Heart right ventricle (tissue), 16 donors: ENCODE results near the gene CES3. TPM values are rescaled to one million over a fixed set of nuclear protein-coding genes. Genes with fewer than 3 reads are reported as not detected.

Experiments used
- ATAC-seq, 8 donors: fragments of 200-7000 bp; cut with Tn5 transposase; one replicate each; pipeline ENCODE4 v1.9.1; 2020; ENCODE audit warnings: mild to moderate bottlenecking in 8 of 8, moderate library complexity in 8 of 8, moderate number of reproducible peaks in 1 of 8
- DNase-seq, 2 donors: peaks; one replicate each; pipeline ENCODE4 v3.0.0-alpha.2; 2020
- H3K27ac ChIP-seq, 10 donors: fragments of 200-600 bp; sonication (generic) in 2 of 10; one replicate each; pipeline versions ENCODE4 v1.5.0 to v1.8.0; 2020 to 2022; ENCODE audit warnings: mild to moderate bottlenecking in 3 of 10
- H3K27me3 ChIP-seq, 7 donors: fragments of 200-600 bp; one replicate each; pipeline ENCODE4 v1.8.0; 2021 to 2022; ENCODE audit warnings: mild to moderate bottlenecking in 2 of 7
- H3K36me3 ChIP-seq, 9 donors: fragments of 200-600 bp; sonication (generic) in 1 of 9; one replicate each; pipeline versions ENCODE4 v1.5.0 to v1.8.0; 2020 to 2022; ENCODE audit warnings: mild to moderate bottlenecking in 2 of 9
- H3K4me1 ChIP-seq, 9 donors: fragments of 200-600 bp; sonication (generic) in 1 of 9; one replicate each; pipeline versions ENCODE4 v1.5.0 to v1.8.0; 2020 to 2022; ENCODE audit warnings: mild to moderate bottlenecking in 4 of 9
- H3K4me3 ChIP-seq, 10 donors: fragments of 200-600 bp; sonication (generic) in 2 of 10; one replicate each; pipeline versions ENCODE4 v1.5.0 to v1.8.0; 2020 to 2022; ENCODE audit warnings: mild to moderate bottlenecking in 7 of 10, moderate library complexity in 2 of 10
- H3K9me3 ChIP-seq, 11 donors: fragments of 200-600 bp in 10 of 11; sonication (generic) in 2 of 11; one replicate each; pipeline versions ENCODE4 v1.5.0 to v1.8.0; 2013 to 2022; ENCODE audit warnings: mild to moderate bottlenecking in 2 of 11, control low read depth in 1 of 11, moderate library complexity in 1 of 11
- whole genome bisulfite sequencing, 2 donors: extraction: QIAGEN DNeasy Blood & Tissue Kit; methylation state at CpG; one replicate each; pipeline ENCODE4 v1.1.7; 2013; ENCODE audit warnings: inconsistent platforms in 1 of 2; 5-methylcytosine and 5-hydroxymethylcytosine counted together
- intact Hi-C, 10 donors: fragments of 100-400 bp; cut with DNase I; formaldehyde crosslinking; loops; one replicate each; pipeline versions ENCODE4 v1.11.1 to v1.14.2; 2022
- polyA plus RNA-seq, 2 donors: library from polyadenylated mRNA; stranded (reverse); fragments of 200-250 nt; gene quantifications; one replicate each; pipeline ENCODE4 v1.2.3, GENCODE V29; 2013
- total RNA-seq, 10 donors: library from RNA; stranded (reverse); fragmentation: NEBNext Ultra II Directional in 3 of 10; extraction: Animal tissue kit (Norgen Biotek cat#: 25700) in 3 of 10; gene quantifications; one replicate each; pipeline versions ENCODE4 v1.2.1 to v1.2.4, GENCODE V29; 2021 to 2023
- TF ChIP-seq, protein P1 (sequence below), 9 donors: fragments of 200-600 bp; sonication (generic) in 2 of 9; IDR thresholded peaks; one replicate each; pipeline versions ENCODE4 v1.5.0 to v1.8.0; 2021 to 2022; ENCODE audit warnings: antibody characterized with exemption in 9 of 9, mild to moderate bottlenecking in 5 of 9, moderate library complexity in 1 of 9
- donor health status: Arrhythmogenic right ventricular cardiomyopathy.
- donor health status: ischemic (EF 13 %, LVEDD 7.1; RV severe dilation, severe dysfunction).
- donor health status: healthy with polysubstance abuse.
- donor health status: DM: no; HTN: yes; CAD: no.
- donor health status: DM: no; HTN: no; CAD: no.
- donor health status: ischemic (EF 25% LVEDD 6.9; RV normal size, moderate dysfunction).
- donor health status: ischemic (EF 25% LVEDD 5.7; RV mildly dilated, moderate dysfunction).
- donor health status: healthy.
- donor health status: DM: yes; HTN: yes; CAD: no.
- donor health status: Ischemic cardiomyopathy.
- donor health status: ischemic (EF 35%, LVEDD 5.7; RV mildly dilated, moderate dysfunction).
- donor health status: nonischemic (EF 11% LVEDD 7.7; RV severe dilation, severe dysfunction).
- donor health status: DM: yes; HTN: yes; CAD: no.
- donor health status: PGD.
- donor health status: ischemic (EF 29% LVEDD 5.4; RV normal size, mild dysfunction).
- donor health status: nonischemic (EF 23%, LVEDD 6.1; RV moderate dilation, normal function).

Gene CES3
- total and polyA plus RNA-seq, 12 donors, result 0.07 to 2.8 (median 1.1) TPM

DNA sequence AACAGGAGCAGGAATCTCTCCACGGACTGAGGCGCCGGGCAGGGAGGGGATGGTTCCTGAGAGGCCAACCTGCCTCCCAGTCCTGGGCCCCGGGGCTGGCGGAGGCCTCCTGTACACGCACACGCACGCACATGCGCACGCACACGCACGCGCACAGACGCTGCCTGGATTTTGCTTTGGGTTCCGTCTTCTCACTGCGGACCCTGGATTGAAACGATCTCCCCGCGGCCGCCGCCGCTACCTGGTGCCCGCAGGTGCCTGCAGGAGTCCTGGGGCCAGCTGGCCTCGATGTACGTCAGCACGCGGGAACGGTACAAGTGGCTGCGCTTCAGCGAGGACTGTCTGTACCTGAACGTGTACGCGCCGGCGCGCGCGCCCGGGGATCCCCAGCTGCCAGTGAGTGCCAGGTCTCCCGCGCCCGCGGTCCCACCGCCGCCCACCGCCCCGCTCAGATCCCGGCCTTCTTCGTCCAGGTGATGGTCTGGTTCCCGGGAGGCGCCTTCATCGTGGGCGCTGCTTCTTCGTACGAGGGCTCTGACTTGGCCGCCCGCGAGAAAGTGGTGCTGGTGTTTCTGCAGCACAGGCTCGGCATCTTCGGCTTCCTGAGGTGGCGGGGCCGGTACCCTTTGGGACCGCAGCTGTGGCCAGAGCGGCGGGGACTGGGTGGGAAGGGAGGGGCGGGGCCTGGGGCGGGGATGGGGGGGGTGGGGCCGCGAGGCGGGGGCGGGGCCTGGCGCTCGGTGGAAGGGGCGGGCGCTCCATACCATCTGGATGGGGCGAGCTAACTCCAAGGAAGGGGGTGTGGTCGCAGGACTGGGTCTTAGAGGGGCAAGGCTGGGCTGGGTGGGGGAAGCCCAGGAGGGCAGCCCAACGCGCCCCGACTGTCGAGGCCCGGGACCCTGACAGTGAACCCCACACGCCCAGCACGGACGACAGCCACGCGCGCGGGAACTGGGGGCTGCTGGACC, 39.6 kb downstream of the CES3 start:
- TF ChIP-seq, protein P1, sequence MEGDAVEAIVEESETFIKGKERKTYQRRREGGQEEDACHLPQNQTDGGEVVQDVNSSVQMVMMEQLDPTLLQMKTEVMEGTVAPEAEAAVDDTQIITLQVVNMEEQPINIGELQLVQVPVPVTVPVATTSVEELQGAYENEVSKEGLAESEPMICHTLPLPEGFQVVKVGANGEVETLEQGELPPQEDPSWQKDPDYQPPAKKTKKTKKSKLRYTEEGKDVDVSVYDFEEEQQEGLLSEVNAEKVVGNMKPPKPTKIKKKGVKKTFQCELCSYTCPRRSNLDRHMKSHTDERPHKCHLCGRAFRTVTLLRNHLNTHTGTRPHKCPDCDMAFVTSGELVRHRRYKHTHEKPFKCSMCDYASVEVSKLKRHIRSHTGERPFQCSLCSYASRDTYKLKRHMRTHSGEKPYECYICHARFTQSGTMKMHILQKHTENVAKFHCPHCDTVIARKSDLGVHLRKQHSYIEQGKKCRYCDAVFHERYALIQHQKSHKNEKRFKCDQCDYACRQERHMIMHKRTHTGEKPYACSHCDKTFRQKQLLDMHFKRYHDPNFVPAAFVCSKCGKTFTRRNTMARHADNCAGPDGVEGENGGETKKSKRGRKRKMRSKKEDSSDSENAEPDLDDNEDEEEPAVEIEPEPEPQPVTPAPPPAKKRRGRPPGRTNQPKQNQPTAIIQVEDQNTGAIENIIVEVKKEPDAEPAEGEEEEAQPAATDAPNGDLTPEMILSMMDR (IDR thresholded peaks at IDR 0.05), result no peak
- Histone ChIP-seq H3K4me3 (peak overlapping the region; percentile 16 to 67 (median 57)), H3K9me3 (no peaks in the 10 kb centered on the region), H3K27ac (peak overlapping the region in 2 of 10 donors; percentile 20 to 34), H3K36me3 (no peaks in the 10 kb centered on the region), H3K27me3 (peaks cover 0 to 7% (median 0%) of the 10 kb centered on the region in 7 donors), H3K4me1 (peaks cover 3 to 34% (median 22%) of the 10 kb centered on the region in 9 donors)
- ATAC-seq (peak; percentile 12 to 72 (median 46)), DNase-seq (peak; percentile 22 to 51)
- 4 to 7% methylated on average over 83 to 88 of the region's 89 CpGs for WGBS, 2 donors
- intact Hi-C loops, result no loop called here

DNA sequence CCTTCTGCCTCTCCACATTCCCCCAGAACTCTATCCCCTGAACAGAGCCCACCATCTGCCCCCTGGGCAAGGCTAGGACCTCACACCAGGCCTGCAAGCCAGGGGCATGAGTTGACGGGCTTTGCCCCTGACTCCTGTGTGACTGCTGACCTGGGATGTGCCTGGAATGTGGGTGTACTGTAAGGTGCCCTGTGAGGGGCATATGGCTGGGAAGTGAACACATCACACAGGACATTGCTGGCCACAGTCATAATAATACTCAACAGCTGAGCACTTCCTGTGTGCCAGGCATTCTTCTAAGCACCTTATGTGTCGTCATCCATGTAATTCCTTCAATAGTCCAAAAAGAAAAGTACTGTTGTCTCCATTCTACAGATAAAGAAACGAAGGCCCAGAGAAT, 40.7 kb downstream of the CES3 start:
- Histone ChIP-seq H3K9me3 (no peaks in the 10 kb centered on the region), H3K36me3 (no peaks in the 10 kb centered on the region), H3K4me3 (no peak overlapping the region), H3K27ac (no peak overlapping the region), H3K4me1 (peaks cover 1 to 26% (median 20%) of the 10 kb centered on the region in 9 donors), H3K27me3 (peaks cover 0 to 7% (median 0%) of the 10 kb centered on the region in 7 donors)
- intact Hi-C loops, result no loop called here
- ATAC-seq (no peak), DNase-seq (no peak)
- 91 to 94% methylated on average over 3 of the region's 3 CpGs for WGBS, 2 donors
- TF ChIP-seq, protein P1 (IDR thresholded peaks at IDR 0.05), result no peak

DNA sequence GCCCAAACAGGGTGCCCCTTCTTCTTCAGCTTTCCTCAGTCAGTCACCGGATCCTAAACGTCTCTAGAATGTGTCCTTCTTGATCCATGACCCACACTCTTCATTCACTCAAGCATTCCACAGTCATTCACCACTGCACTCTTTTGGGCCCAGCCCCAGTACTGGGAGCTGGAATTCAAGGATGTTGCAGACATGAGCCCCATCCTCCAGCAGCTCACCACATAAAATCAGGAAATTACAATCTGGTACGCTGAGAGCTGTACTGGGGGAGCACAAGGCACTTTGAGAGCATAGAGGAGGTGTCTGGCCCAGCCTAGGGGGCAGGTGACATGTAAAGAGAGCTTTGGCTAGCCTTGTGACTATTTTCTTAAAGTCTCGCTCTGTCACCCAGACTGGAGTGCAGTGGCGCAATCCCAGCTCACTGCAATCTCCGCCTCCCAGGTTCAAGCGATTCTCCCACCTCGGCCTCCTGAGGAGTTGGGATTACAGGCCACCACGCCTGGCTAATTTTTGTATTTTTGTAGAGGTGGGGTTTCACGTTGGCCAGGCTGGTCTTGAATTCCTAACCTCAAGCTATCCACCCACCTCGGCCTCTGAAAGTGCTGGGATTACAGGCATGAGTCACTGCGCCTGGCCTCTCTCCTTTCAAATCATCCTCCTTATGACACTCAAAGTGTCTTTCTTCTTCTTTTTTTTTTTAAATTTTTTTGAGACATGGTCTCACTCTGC, 46.0 kb downstream of the CES3 start:
- Histone ChIP-seq H3K36me3 (no peaks in the 10 kb centered on the region), H3K9me3 (no peaks in the 10 kb centered on the region), H3K4me3 (no peak overlapping the region), H3K27me3 (peaks cover 0 to under 1% (median 0%) of the 10 kb centered on the region in 7 donors), H3K27ac (no peak overlapping the region), H3K4me1 (no peaks in the 10 kb centered on the region)
- 84 to 89% methylated on average over 12 of the region's 12 CpGs for WGBS, 2 donors
- intact Hi-C loops, result no loop called here
- ATAC-seq, result no peak
- TF ChIP-seq, protein P1 (IDR thresholded peaks at IDR 0.05), result no peak
- no peak for DNase-seq

DNA sequence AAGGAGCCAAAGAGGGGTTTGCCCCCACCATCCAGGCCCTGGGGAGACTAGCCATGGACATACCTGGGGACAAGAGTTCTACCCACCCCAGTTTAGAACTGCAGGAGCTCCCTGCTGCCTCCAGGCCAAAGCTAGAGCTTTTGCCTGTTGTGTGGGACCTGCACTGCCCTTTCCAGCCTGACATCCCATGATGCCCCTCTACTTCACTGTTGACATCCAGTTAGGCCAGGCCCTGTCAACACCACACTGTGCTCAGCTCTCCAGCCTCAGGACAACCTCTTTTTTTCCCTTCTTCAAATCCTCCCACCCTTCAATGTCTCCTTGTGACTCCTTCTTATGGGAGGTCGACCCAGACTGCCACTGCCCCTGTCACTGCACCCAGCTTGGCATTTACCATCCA, 48.1 kb downstream of the CES3 start:
- peaks cover 0 to 19% (median 0%) of the 10 kb centered on the region in 7 donors for H3K27me3 ChIP-seq

More for the DNA sequence above, 48.1 kb downstream of the CES3 start:
- WGBS, 2 donors, result 53 to 56% methylated on average over 1 of the region's 1 CpG
- H3K27ac ChIP-seq, result no peak overlapping the region
- H3K36me3 ChIP-seq, result no peaks in the 10 kb centered on the region
- H3K4me1 ChIP-seq, result peaks cover 2 to 14% (median 9%) of the 10 kb centered on the region in 9 donors
- H3K9me3 ChIP-seq, result no peaks in the 10 kb centered on the region
- TF ChIP-seq, protein P1 (IDR thresholded peaks at IDR 0.05), result no peak
- intact Hi-C loops, result no loop called here
- no peak overlapping the region for H3K4me3 ChIP-seq
- ATAC-seq (no peak), DNase-seq (no peak)
